Measurements from ENCODE around the gene PKP2.
"Not testable (repeated sequence)": the region's sequence is repeated elsewhere in the genome, so short reads cannot be mapped to it uniquely, and the experiment has no call there.

Gene PKP2

GRCh38 chr12:32895688-32896431 is 717 bp downstream of the PKP2 start:
- DNase-seq (ENCODE audit: low spot score), result no peak

- no peak for DNase-seq (ENCODE audit: low spot score)
Measured at GRCh38 chr12:32894566-32894965, 2.0 kb downstream of the PKP2 start.

DNA sequence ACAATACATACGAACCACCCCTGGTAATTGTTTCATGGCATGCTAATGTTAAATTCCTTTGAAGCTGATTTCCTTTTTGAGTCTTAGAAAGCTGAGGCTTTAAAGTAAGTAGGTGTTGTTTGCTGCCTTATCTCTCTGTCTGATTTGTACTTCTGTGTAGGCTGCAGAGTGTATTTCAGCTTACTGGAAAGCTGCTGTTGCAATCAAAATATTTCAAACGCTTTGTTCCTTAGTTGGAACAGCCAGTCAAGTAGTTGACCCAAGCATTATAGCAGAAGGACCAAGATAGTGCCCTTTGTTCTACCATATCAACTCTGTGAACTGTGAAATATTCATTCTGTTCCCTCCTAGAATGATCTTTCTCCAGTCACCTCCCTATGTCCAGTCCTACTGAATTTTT is 3.1 kb downstream of the PKP2 start:
- DNase-seq (ENCODE audit: low spot score), result no peak

GRCh38 chr12:32893043-32893442 is 3.5 kb downstream of the PKP2 start:
- DNase-seq (ENCODE audit: low spot score), result no peak

- DNase-seq (ENCODE audit: low spot score), result not testable (repeated sequence)
Measured at GRCh38 chr12:32892369-32892768, 4.2 kb downstream of the PKP2 start.

GRCh38 chr12:32891956-32892355 is 4.6 kb downstream of the PKP2 start:
- DNase-seq (ENCODE audit: low spot score), result peak; percentile 10

GRCh38 chr12:32891526-32891925 is 5.1 kb downstream of the PKP2 start:
- DNase-seq (ENCODE audit: low spot score), result no peak

GRCh38 chr12:32889011-32889760 is 7.4 kb downstream of the PKP2 start:
- peak; percentile 34 for DNase-seq (ENCODE audit: low spot score)

DNA sequence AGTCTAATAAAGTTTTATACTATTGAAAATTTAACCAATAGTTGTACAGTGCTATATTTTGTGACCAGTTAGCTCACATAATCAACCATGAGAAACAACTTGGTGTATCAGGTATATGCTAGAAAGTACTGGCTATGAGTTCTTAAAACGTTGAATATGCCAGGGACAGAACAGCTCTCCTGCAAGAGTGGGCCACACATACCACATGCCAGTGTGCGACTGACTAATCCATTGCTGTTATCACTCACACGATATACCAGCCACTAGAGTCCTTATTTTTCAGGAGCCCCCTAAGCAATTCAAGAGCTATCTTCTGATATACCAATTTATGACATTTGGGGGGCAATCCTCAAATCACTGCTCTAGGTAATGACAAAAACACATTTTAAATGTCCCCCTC is 9.5 kb downstream of the PKP2 start:
- DNase-seq (ENCODE audit: low spot score), result no peak

DNA sequence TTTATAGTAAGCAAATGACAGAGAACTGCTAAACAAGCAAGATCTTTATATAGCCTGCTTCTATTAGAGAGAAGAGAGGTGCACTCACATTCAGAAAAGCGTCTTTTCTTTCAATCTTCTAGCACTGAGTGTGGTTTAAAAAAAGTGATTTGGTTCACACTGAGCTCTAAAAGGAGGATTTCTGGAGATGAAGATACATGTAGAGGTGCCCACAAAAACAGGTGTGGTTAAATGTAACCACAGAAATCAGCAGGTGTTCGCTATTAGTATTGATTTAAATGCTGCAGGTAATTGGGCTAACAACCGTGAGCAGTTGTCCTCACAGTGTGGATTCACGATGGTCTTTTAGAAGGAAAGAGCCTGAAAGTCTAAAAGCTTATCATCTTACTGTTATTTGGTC is 10.7 kb downstream of the PKP2 start:
- DNase-seq (ENCODE audit: low spot score), result no peak

- no peak for DNase-seq (ENCODE audit: low spot score)
Measured at GRCh38 chr12:32884962-32885361, 11.6 kb downstream of the PKP2 start.

GRCh38 chr12:32881702-32882101 is 14.9 kb downstream of the PKP2 start:
- DNase-seq (ENCODE audit: low spot score), result no peak

DNA sequence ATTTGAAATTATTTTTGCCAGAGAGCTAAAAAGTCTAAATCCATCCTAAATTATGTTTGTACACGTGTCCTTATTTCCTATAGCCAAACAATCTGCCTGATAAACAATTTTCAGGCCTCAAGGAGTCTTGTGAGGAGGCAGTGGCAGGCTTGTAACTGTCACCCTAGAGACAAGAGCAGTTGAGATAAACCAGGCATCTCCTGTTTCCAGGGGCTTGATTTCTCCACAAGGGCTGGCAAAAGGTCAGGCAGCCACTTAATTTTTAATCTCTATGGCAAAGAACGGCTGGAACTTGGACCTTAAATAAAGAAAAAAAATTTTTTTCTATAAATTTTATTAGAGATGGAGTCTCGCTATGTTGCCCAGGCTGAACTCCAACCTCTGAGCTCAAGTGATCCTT is 15.5 kb downstream of the PKP2 start:
- DNase-seq (ENCODE audit: low spot score), result no peak

DNA sequence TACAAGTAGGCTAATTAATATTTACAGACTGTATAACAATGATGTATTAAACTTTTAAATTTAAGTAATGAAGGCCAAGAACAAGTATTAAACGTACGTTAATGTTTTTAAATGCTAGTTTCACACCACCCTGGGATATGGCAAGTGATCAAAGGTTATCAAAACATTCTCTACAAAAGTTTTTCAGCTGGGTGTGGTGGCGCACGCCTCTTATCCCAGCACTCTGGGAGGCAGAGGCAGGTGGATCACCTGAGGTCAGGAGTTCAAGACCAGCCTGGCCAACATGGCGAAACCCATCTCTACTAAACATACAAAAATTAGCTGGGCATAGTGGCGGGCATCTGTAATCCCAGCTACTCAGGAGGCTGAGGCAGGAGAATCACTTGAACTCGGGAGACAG is 17.5 kb downstream of the PKP2 start:
- not testable (repeated sequence) for DNase-seq (ENCODE audit: low spot score)

- no peak for DNase-seq (ENCODE audit: low spot score)
Measured at GRCh38 chr12:32877601-32878459, 18.7 kb downstream of the PKP2 start.

- no peak for DNase-seq (ENCODE audit: low spot score)
Measured at GRCh38 chr12:32876004-32876403, 20.6 kb downstream of the PKP2 start.

- DNase-seq (ENCODE audit: low spot score), result no peak
Measured at GRCh38 chr12:32874975-32875374, 21.6 kb downstream of the PKP2 start.

- DNase-seq (ENCODE audit: low spot score), result no peak
Measured at GRCh38 chr12:32874078-32874477, 22.5 kb downstream of the PKP2 start.

- not testable (repeated sequence) for DNase-seq (ENCODE audit: low spot score)
Measured at GRCh38 chr12:32872416-32872815, 24.2 kb downstream of the PKP2 start.

- DNase-seq (ENCODE audit: low spot score), result no peak
Measured at GRCh38 chr12:32870716-32871115, 25.9 kb downstream of the PKP2 start.

DNA sequence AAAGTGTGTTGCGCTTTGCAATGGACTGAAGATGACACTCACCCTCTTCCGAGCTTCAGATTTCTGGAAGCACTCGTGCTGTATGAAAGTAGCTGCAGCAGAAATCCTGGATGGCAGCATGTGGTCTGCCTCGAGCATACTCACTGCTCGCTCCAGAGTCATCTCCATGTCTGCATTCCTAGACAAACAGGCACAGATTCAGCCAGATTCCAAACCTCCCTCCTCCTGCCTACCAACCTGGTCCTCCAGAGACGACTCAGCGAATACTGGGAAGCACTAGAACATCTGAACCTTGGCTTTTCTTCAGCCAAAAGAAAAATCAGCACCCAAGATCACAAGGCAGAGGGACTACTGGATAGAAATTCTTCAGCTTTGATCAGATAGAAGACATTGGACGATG is 27.7 kb downstream of the PKP2 start:
- DNase-seq (ENCODE audit: low spot score), result no peak

DNA sequence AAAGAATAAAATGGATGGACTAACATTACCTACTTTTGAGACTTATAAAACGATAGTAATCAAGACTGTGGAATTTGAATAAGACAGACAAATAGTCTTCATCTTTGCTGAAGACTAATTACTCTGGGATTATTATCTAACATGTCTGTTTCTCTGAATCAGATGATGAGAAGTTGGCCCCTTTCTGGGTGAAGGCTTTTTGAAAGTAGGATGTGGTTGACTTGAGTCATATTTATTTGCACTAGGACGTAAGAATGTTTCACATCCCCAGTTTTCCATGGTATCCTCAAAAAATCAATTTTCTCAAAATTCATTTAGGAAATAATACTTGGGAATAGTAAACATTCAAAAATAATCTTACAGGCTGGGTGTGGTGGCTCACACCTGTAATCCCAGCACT is 31.8 kb downstream of the PKP2 start:
- DNase-seq (ENCODE audit: low spot score), result no peak

DNA sequence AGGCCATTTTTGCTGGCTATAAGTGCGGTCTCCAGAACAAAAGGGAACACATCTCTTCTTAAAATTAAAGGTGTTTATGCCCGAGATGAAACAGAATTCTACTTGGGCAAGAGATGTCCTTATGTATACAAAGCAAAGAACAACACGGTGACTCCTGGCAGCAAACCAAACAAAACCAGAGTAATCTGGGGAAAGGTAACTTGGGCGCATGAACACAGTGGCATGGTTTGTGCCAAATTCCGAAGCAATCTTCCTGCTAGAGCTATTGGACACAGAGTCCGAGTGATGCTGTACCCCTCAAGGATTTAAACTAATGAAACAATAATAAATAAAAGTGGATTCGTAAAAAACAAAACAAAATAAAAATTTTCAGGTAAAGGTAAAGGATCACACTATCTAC is 33.4 kb downstream of the PKP2 start:
- no peak for DNase-seq (ENCODE audit: low spot score)
